Fibroblast of villous mesenchyme (primary cell): ENCODE measurements around the gene SLX4IP. TPM values are rescaled to one million over a fixed set of nuclear protein-coding genes. Genes with fewer than 3 reads are reported as not detected.
"Not testable (repeated sequence)": the region's sequence is repeated elsewhere in the genome, so short reads cannot be mapped to it uniquely, and the experiment has no call there.

Source experiments
- DNase-seq: peaks from one replicate; pipeline ENCODE4 v3.0.0-alpha.2; 2010; ENCODE audit warnings: low read depth
- H3K4me3 ChIP-seq: 2 replicates; pipeline ENCODE4 v1.5.1; 2011; ENCODE audit warnings: low read depth, mild to moderate bottlenecking, low read length
- total RNA-seq: library from RNA; depleted of rRNA; stranded (reverse); fragments of >200 nt; gene quantifications from 2 replicates; pipeline ENCODE4 v1.2.3, GENCODE V29; 2012
- TF ChIP-seq, protein P1 (sequence below): IDR thresholded peaks from 2 replicates; pipeline ENCODE4 v1.5.1; 2012; ENCODE audit warnings: low read depth, mild to moderate bottlenecking, low read length; ENCODE audit not compliant: insufficient read depth

Gene SLX4IP
- total RNA-seq, 1 donor: 5.6 TPM

DNA sequence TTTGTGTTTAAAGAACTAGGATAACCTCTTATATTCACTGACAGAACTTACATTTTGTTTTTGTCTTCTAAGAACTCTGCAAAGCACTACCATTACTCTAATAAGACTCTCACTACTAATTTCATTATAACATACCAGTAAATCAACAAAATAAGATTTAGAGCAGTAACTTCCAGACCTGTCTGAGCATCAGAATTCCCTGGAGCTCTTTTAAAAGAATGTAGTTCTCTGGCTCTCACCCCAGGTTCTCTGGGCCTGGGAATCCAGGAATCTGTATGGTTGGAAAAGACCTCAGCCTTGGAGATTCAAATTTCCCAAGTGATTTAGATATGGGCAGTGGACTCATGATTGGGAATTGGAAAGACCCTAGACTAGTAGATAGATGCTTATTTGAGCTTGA is 149.3 kb downstream of the SLX4IP start:
- no peak overlapping the region for H3K4me3 ChIP-seq
- TF ChIP-seq, protein P1, sequence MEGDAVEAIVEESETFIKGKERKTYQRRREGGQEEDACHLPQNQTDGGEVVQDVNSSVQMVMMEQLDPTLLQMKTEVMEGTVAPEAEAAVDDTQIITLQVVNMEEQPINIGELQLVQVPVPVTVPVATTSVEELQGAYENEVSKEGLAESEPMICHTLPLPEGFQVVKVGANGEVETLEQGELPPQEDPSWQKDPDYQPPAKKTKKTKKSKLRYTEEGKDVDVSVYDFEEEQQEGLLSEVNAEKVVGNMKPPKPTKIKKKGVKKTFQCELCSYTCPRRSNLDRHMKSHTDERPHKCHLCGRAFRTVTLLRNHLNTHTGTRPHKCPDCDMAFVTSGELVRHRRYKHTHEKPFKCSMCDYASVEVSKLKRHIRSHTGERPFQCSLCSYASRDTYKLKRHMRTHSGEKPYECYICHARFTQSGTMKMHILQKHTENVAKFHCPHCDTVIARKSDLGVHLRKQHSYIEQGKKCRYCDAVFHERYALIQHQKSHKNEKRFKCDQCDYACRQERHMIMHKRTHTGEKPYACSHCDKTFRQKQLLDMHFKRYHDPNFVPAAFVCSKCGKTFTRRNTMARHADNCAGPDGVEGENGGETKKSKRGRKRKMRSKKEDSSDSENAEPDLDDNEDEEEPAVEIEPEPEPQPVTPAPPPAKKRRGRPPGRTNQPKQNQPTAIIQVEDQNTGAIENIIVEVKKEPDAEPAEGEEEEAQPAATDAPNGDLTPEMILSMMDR: no peak
- DNase-seq: no peak

DNA sequence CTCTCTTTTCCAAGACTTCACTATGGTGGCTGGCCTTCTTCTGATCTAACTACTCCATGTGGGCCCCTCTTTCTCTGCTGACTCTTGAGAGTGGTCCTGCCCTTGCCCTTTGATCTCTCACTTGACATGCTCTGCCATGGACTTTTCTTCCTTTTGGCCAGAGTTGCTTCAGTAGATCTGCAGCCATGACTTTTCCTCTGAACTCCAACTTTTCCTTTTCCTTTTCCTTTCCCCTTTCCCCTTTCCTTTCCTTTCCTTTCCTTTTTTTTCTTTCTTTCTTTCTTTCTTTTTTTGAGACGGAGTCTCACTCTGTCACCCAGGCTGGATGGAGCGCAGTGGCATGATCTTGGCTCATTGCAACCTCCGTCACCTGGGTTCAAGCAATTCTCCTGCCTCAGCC is 150.2 kb downstream of the SLX4IP start:
- no peak for DNase-seq
- TF ChIP-seq, protein P1: no peak
- no peak overlapping the region for H3K4me3 ChIP-seq

DNA sequence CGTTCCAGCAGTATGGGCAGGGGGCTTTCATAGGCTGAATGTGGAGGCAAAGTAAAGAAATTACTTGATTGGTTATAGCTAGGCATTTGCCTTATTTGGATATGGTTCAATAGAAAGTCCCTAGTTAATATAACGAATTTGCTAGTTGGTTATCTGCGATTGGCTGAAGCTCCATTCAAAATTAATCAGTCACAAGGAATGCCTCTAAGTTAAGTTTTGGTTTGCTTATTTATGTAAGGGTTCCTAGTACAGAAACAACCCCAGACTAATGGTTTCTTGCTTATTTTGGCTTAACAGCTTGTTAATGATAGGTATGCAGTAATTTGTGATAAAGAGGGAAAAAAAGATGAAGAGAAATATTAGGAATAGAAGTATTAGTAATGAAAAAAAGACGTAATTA is 151.2 kb downstream of the SLX4IP start:
- TF ChIP-seq, protein P1: no peak
- H3K4me3 ChIP-seq: no peak overlapping the region
- DNase-seq: no peak

DNA sequence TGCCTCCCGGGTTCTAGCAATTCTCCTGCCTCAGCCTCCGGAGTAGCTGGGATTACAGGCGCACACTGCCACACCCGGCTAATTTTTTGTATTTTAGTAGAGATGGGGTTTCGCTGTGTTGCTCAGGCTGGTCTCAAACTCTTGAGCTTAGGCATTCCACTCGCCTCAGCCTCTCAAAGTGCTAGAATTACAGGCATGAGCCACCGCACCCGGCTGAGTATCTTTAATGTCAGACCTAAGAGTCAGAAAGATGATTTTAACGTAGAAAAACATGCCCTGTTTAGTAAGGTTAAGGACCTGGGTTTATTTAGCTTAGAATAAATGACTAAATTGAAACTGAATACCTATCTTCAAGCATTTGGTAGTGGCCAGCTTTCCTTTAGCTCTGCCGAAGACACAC is 155.3 kb downstream of the SLX4IP start:
- DNase-seq, H3K4me3 ChIP-seq: not testable (repeated sequence)

DNA sequence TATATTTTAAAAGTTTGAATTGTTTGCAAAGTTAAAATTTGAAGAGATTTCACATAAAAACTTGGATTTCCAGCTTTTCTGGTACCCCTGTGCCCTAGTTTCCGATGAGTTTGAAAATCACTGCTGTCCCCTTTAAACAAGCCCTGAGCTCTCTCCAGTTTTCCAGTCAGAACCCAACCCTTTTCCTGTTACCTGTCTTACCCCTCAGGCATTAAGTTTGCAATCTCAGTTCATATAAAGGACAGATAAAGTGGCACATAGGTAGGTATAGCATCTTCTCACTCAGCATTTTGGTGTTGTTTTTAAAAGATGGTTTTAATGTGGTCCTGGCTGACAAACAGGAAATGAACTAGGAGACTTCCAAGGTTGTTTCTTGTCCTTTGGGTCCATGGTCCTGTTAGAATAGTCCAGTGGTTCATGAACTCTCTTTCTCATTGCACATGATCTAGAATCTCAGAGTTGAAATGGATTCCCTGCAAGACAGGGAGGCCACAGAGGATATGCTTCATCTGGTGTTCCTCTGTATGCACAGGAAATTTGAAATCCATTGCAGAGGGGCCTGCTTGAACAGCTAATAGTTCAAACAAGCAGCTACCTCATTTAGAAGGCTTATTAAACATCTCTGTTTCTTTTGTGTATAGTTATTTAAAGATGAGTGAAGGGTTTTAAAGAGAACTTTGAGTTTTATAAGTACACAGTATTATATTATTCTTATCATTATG is 156.0 kb downstream of the SLX4IP start:
- TF ChIP-seq, protein P1: no peak
- DNase-seq: no peak
- no peak overlapping the region for H3K4me3 ChIP-seq

DNA sequence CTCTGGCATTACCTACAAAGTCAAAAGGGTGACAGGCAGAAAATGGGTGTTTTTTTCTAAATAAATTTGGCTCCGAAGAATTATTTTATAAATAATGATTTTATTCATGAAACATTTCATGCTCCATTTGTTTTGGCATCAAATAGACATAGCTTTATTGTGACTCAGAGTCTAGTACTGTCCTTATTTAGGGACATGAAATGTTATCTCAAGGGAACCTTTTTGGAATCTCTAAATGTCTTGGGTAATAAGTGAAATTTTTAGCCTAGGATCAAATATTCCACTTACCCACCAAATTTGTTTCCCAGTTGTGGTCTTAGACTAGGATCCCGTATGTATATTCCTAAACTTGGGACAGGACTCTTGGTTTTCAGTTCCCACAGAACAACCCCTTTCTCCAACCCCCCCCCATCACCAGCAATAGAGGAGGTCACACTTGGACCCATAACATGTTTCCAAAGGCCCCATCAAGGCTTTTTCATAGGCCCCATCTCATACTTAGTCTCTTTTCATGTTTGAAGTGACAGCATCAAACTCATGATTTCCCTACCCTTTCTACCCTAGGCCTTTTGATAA is 156.9 kb downstream of the SLX4IP start:
- no peak for DNase-seq
- no peak overlapping the region for H3K4me3 ChIP-seq
- TF ChIP-seq, protein P1: no peak

DNA sequence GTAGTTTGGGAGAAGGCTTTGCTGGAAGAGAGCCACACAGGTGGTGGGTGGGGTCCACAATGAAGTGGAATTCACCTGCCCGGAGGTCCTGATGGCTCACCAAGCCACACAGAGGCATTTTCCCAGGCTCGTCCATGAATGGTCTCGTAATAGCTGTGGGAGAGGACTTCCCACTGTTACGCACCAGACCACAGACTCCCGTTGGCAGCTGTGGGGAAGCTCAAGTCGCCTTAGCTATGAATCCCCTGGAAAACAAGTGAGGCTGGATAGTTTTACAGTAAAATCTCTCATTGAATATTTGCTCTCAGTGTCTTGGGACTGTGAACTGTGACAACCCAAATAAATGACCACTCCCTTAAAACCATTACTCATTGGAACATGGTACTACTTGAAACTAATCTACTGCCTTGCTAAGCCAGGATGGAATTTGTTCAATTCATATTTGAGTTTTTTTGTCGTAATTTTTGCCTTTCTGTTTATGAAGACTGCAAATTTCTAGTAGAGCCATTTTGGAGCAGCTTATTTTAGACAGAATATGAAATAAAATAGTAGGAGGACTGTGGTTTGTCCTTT is 159.3 kb downstream of the SLX4IP start:
- no peak for DNase-seq
- TF ChIP-seq, protein P1: no peak
- H3K4me3 ChIP-seq: no peak overlapping the region
